22Rv1 (cell line): ENCODE measurements around the gene EEF1AKMT3.
"Not testable (repeated sequence)": the region's sequence is repeated elsewhere in the genome, so short reads cannot be mapped to it uniquely, and the experiment has no call there.

ENCODE experiments used
- ZFX ChIP-seq: fragments of 450-650 bp; IDR thresholded peaks from 2 replicates; pipeline ENCODE4 v1.6.1; 2017; ENCODE audit warnings: antibody characterized with exemption, borderline replicate concordance
- TF ChIP-seq, protein P1 (sequence below): fragments of 450-650 bp; IDR thresholded peaks from 2 replicates; pipeline ENCODE4 v1.5.1; 2017; ENCODE audit warnings: mild to moderate bottlenecking

DNA sequence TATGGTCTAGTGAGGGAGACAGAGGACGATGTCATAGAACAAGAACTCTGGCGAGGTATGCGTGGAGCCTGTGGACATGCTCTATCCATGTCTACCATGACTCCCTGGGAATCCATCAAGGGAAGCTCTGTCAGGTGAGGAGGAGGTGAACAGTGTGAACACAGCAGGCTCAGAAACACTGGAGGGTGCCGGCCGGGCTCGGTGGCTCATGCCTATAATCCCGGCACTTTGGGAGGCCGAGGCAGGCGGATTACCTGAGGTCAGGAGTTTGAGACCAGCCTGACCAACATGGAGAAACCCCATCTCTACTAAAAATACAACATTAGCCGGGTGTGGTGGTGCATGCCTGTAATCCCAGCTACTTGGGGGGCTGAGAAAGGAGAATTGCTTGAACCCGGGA is 2.2 kb downstream of the EEF1AKMT3 start:
- TF ChIP-seq, protein P1, sequence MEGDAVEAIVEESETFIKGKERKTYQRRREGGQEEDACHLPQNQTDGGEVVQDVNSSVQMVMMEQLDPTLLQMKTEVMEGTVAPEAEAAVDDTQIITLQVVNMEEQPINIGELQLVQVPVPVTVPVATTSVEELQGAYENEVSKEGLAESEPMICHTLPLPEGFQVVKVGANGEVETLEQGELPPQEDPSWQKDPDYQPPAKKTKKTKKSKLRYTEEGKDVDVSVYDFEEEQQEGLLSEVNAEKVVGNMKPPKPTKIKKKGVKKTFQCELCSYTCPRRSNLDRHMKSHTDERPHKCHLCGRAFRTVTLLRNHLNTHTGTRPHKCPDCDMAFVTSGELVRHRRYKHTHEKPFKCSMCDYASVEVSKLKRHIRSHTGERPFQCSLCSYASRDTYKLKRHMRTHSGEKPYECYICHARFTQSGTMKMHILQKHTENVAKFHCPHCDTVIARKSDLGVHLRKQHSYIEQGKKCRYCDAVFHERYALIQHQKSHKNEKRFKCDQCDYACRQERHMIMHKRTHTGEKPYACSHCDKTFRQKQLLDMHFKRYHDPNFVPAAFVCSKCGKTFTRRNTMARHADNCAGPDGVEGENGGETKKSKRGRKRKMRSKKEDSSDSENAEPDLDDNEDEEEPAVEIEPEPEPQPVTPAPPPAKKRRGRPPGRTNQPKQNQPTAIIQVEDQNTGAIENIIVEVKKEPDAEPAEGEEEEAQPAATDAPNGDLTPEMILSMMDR: not testable (repeated sequence)
- not testable (repeated sequence) for TF ChIP-seq ZFX
